SJSA1 (cell line): Measurements from ENCODE around the gene PAX6. TPM values are rescaled to one million over a fixed set of nuclear protein-coding genes. Genes with fewer than 3 reads are reported as not detected.

Experiments used
- DNase-seq, 2 experiments: peaks; one replicate each; pipeline ENCODE4 v3.0.0-alpha.2; 2015 to 2020; ENCODE audit warnings: low spot score in 2 of 2, low read depth in 1 of 2
- H3K27ac ChIP-seq: fragments of 250-450 bp; sonication (Bioruptor Pico); 2 replicates; pipeline ENCODE4 v1.5.1; 2020; ENCODE audit warnings: mild to moderate bottlenecking, moderate library complexity
- H3K27me3 ChIP-seq: fragments of 250-450 bp; sonication (Bioruptor Pico); replicated peaks from 2 replicates; pipeline ENCODE4 v1.5.1; 2020; ENCODE audit warnings: mild to moderate bottlenecking, moderate library complexity
- H3K36me3 ChIP-seq: fragments of 250-450 bp; sonication (Bioruptor Pico); 2 replicates; pipeline ENCODE4 v1.5.1; 2020; ENCODE audit warnings: mild to moderate bottlenecking
- H3K4me1 ChIP-seq: fragments of 250-450 bp; sonication (Bioruptor Pico); replicated peaks from 2 replicates; pipeline ENCODE4 v1.6.1; 2021; ENCODE audit warnings: mild to moderate bottlenecking
- H3K4me3 ChIP-seq: fragments of 250-450 bp; sonication (Bioruptor Pico); 2 replicates; pipeline ENCODE4 v1.5.1; 2020; ENCODE audit warnings: mild to moderate bottlenecking
- H3K9me3 ChIP-seq: fragments of 250-450 bp; sonication (Bioruptor Pico); replicated peaks from 2 replicates; pipeline ENCODE4 v1.5.1; 2020; ENCODE audit warnings: mild to moderate bottlenecking
- total RNA-seq: library from RNA; depleted of rRNA; stranded (reverse); fragments of >200 nt; shearing (Covaris generic); gene quantifications from 2 replicates; pipeline ENCODE4 v1.2.3, GENCODE V29; 2014

PAX6 gene
- total RNA-seq, 1 experiment from 2014 or later = 1.7 TPM

DNA sequence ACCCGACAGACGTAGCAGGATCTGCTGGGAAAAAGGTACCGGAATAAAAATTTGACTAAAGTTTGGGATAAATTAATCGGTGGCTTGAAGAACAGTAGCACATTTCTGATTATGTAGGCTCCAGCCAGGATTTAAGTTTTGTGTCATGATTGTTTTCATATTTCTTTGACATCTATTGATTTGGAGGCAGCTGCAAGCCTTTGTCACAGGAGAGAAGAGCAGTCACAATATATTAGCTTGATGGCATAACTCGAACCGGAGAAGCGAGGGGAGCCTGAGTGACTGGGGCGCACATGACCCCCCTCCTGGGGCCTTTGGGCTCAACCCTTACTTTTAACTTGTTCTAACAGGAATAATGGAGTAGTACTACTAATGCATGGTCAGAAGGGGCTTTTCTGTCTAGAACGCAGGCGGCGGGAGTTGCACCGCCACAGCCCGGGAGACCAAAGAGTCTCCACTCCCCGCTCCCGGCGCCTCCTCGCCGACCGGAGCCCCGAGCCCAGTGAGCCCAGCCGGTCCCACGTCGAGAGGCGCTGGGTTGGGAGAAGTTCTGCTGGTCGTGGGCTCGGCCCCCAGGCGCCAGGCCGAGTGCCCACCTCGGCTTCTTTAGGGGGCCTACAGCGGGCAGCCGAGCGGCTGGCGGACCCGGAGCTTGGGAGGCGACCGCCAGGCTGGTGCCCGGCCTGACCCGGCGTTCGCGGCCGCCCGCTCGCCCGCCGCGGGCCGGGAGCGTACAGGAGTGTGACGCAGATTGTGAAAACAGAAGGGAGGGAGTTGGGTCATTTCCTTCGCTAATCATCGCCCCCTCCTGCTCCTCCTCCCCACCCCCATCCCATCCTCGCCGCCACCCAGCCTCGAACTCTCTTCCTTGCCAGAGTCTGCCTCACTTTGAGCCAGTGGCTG is 15.7 kb upstream of the PAX6 start:
- Histone ChIP-seq H3K27me3 (no peaks in the 10 kb centered on the region), H3K9me3 (no peaks in the 10 kb centered on the region), H3K36me3 (no peaks in the 10 kb centered on the region), H3K4me1 (peaks cover 5% of the 10 kb centered on the region; the same call in 1 of the 2 replicates), H3K27ac (no peak overlapping the region), H3K4me3 (peak overlapping the region; percentile 33)
- peak in 1 of 2 experiments; percentile 23 for DNase-seq

- Histone ChIP-seq H3K4me1 (peaks cover 5% of the 10 kb centered on the region; the same call in 1 of the 2 replicates), H3K4me3 (no peak overlapping the region), H3K27me3 (no peaks in the 10 kb centered on the region), H3K27ac (no peak overlapping the region), H3K9me3 (no peaks in the 10 kb centered on the region), H3K36me3 (no peaks in the 10 kb centered on the region)
- no peak for DNase-seq
These were observed 14.8 kb upstream of the PAX6 start for GRCh38 chr11:31825838-31826484.

DNA sequence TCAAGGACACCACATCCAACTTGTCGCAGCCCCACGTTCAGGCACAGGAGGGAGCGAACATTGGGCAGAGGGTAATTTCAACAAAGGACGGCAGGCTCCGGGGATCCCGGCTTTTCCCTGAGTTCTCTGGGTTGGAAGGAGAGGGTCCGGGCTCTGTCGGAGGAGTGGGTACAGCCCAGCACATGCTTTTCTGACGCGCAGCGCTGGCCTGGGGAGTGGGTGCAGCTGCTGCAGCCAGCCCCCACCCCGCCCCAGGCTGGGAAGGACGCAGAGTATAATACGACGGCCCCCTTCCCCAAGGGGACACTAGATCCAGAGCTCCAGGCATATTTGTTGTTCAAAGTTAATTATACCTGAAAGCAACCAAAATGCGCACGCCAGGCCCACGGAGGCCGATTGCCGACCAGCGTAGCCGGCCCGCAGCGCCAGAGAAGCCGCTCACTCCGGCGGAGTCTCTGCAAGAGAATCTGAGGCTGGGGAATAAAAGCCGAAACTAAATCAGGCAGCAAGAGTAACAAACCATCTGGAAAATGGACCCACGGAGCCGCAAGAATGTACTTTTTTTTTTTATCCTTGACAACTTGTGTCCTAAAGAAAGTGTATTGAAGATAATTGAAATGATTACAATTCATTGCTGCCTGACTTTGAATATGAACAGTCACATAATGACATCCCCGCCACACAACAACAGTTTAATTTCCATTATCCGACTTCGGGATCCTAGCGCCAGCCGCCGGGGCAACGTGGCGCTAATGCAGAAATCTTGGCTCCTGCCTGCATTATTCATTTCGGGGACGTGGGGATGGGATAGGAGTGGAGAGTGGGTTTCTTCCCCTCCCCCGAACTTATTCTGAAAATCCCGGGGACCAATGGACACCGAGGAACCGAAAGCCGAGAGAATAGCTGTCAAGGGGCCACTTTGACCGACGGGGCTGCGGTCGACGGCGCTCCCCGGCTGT is 14.0 kb upstream of the PAX6 start:
- Histone ChIP-seq H3K9me3 (no peaks in the 10 kb centered on the region), H3K4me3 (no peak overlapping the region), H3K27ac (no peak overlapping the region), H3K27me3 (no peaks in the 10 kb centered on the region), H3K36me3 (no peaks in the 10 kb centered on the region), H3K4me1 (peaks cover 5% of the 10 kb centered on the region; the same call in 1 of the 2 replicates)
- DNase-seq = no peak

GRCh38 chr11:31824332-31824878 is 13.3 kb upstream of the PAX6 start:
- H3K4me3 ChIP-seq = no peak overlapping the region
- H3K27ac ChIP-seq = no peak overlapping the region
- H3K9me3 ChIP-seq = no peaks in the 10 kb centered on the region
- no peaks in the 10 kb centered on the region for H3K27me3 ChIP-seq
- H3K4me1 ChIP-seq = peaks cover 5% of the 10 kb centered on the region; the same call in 1 of the 2 replicates
- DNase-seq = no peak
- H3K36me3 ChIP-seq = no peaks in the 10 kb centered on the region

GRCh38 chr11:31823644-31824331 is 12.7 kb upstream of the PAX6 start:
- Histone ChIP-seq H3K9me3 (no peaks in the 10 kb centered on the region), H3K27me3 (no peaks in the 10 kb centered on the region), H3K36me3 (no peaks in the 10 kb centered on the region), H3K4me1 (peaks cover 5% of the 10 kb centered on the region; the same call in 1 of the 2 replicates), H3K4me3 (no peak overlapping the region), H3K27ac (no peak overlapping the region)
- DNase-seq = no peak

DNA sequence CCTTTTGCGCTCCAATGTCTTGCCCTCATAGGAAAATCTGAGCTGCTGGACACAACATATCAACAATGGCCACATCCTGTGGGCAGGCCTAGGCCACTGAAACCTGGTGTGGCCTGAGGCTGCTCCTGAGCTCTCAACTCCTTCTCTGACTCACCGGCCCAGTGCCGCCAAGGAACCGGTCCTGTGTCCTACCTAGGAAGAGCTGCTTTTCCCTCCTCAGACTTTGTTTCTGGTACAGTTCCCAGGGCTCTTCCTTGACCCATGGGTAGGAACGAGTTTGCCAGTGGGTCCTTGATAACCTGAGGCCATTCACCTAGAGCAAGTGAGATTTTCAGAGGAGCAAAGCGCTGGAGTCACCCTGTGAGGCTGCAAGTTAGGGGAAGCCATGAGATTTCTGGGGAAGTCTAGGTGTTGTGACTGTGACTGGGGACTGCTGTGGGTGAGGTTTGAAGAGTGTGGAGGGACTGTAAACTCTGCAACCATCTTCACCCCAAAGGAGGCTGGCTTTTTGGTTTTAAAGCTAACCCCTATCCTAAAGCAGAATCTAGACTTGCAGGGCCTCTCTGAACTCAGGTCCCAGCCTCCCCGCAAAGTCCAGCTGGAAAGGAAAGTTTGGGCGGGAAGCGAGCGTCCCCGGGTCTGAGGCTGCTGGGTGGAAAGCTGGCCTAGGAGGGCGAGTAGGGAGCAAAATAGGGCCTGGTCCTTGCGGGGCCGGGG is 12.0 kb upstream of the PAX6 start:
- H3K27ac ChIP-seq = no peak overlapping the region
- no peaks in the 10 kb centered on the region for H3K9me3 ChIP-seq
- no peak for DNase-seq
- H3K4me3 ChIP-seq = no peak overlapping the region
- H3K36me3 ChIP-seq = no peaks in the 10 kb centered on the region
- H3K4me1 ChIP-seq = peaks cover 5% of the 10 kb centered on the region; the same call in 1 of the 2 replicates
- H3K27me3 ChIP-seq = no peaks in the 10 kb centered on the region

DNA sequence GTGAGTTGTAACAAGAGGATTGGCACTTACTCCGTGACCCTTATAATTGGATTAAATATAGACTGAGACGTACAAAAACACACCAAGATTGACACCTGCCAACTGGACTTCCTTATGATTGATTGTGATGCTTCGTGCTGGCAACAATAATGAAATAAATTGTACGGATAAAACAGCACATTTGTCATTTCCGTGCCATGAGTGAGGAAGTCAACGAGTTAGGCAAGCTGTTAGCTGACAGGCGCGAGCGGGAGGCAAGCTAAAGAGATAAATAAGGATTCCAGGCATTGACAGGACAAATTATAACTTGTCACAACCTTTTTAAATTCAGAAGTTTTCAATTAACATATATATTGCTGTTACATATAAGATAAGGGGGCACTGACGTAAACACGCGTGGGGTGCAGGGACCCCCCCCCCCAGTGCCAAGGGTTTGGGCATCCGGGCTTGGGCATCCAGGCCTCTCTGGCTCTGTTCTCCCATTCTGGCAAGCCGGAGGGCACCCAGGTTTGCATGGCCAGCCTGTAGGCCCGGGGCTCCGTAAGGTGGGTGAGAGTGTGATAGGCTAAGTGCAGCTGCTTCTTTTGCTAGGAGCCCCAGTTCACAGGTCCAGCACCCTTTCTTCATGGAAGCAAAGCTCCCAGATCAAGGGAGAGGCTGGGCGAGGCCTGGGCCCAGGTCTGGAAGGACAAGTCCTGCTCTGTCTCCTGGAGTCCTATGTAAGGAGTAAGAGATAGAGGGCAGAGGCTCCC is 11.2 kb upstream of the PAX6 start:
- Histone ChIP-seq H3K4me3 (no peak overlapping the region), H3K27ac (no peak overlapping the region), H3K36me3 (no peaks in the 10 kb centered on the region), H3K27me3 (peaks cover 3% of the 10 kb centered on the region), H3K9me3 (no peaks in the 10 kb centered on the region), H3K4me1 (peaks cover 3% of the 10 kb centered on the region; the same call in 1 of the 2 replicates)
- no peak for DNase-seq

DNA sequence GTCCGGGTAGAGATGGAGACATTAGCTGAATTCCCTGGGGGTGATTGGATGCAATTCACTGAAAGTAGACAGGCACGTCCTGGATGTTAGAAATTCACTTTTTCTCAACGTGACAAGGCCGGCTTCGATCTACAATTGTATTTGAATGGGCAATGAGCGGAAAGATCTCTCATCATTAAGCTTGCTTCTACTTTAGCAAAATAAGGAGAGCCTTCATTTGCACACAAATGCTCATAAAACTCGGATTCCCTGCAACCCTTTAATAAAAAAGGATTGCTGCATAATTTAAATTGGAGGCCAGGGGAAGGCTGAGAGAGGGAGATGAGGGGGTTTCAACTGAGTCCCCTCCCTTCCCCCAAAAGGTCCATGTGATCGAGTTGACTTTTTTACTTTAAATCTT is 10.6 kb upstream of the PAX6 start:
- DNase-seq = no peak
- H3K4me3 ChIP-seq = no peak overlapping the region
- H3K27me3 ChIP-seq = peaks cover 9% of the 10 kb centered on the region

GRCh38 chr11:31821235-31821764 is 10.2 kb upstream of the PAX6 start:
- no peak for DNase-seq
- H3K36me3 ChIP-seq = no peaks in the 10 kb centered on the region
- H3K27me3 ChIP-seq = peaks cover 14% of the 10 kb centered on the region
- no peak overlapping the region for H3K4me3 ChIP-seq
- peaks cover 3% of the 10 kb centered on the region; the same call in 1 of the 2 replicates for H3K4me1 ChIP-seq
- H3K27ac ChIP-seq = no peak overlapping the region
- no peaks in the 10 kb centered on the region for H3K9me3 ChIP-seq

More for the DNA sequence above, 10.6 kb upstream of the PAX6 start:
- no peaks in the 10 kb centered on the region for H3K36me3 ChIP-seq
- H3K4me1 ChIP-seq = 0 out of 2 replicates have a peak, but pooled peaks cover under 1% of the 10 kb centered on the region
- H3K27ac ChIP-seq = no peak overlapping the region
- no peaks in the 10 kb centered on the region for H3K9me3 ChIP-seq

GRCh38 chr11:31820438-31820818 is 9.3 kb upstream of the PAX6 start:
- DNase-seq = no peak
- peaks cover 4% of the 10 kb centered on the region; the same call in 1 of the 2 replicates for H3K4me1 ChIP-seq
- H3K27ac ChIP-seq = no peak overlapping the region
- H3K4me3 ChIP-seq = no peak overlapping the region
- no peaks in the 10 kb centered on the region for H3K36me3 ChIP-seq
- no peaks in the 10 kb centered on the region for H3K9me3 ChIP-seq
- peaks cover 23% of the 10 kb centered on the region for H3K27me3 ChIP-seq

DNA sequence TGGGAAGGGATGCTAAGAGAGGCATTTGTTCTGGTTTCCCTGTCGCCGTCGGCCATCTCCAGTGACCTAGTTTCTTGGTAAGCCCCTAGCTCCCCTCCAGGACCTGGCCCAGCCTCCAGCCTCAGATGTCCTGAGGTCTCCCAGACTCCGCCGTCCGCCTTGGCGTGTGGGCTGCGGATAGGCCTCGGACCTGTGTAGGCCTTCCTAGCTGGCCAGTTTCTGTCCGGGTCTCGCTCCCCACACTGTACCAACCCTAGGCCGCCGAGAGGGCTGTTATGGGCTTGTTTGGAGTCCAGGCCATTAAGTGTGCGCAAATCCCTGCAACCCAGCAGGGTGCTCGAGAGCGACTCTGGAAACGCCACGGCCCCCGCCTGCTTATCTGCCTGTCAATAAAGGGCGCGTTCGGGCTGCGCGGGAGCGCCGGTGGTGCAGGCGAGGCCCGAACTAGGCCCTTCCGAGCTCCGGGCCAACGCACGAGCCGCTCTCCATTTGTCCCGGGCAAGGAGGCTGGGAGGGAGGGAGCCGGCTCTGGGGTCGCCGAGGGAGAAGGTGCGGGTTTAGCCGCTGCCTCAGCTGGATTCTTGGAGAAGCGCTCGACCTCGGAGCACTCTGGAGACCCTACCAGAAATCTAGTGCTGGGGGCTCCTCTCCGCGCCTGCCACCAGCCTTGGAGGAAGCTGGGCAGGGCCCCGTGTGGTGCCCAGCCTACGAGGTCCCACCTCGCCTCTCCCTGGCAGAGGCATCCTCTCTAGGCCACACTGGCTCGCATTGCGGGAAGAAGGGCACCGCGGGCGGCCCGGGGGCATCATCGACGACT is 8.7 kb upstream of the PAX6 start:
- H3K9me3 ChIP-seq = no peaks in the 10 kb centered on the region
- H3K27ac ChIP-seq = no peak overlapping the region
- no peak for DNase-seq
- H3K4me1 ChIP-seq = peaks cover 4% of the 10 kb centered on the region; the same call in 1 of the 2 replicates
- H3K36me3 ChIP-seq = no peaks in the 10 kb centered on the region
- H3K27me3 ChIP-seq = peaks cover 27% of the 10 kb centered on the region
- H3K4me3 ChIP-seq = no peak overlapping the region
